Panc1 (cell line): ENCODE measurements around the gene COL27A1.

Experiments
- POLR2AphosphoS5 ChIP-seq: IDR thresholded peaks from 2 replicates; pipeline ENCODE4 v1.6.1; 2012; ENCODE audit warnings: mild to moderate bottlenecking, low read depth, low read length, moderate library complexity
- SIN3A ChIP-seq: IDR thresholded peaks from 2 replicates; pipeline ENCODE4 v1.6.1; 2012; ENCODE audit warnings: low read depth, mild to moderate bottlenecking, low read length, moderate library complexity, borderline replicate concordance; ENCODE audit not compliant: insufficient read depth
- TF ChIP-seq, protein P1 (sequence below): fragments of 450-650 bp; IDR thresholded peaks from 2 replicates; pipeline ENCODE4 v1.5.1; 2017; ENCODE audit warnings: mild to moderate bottlenecking

DNA sequence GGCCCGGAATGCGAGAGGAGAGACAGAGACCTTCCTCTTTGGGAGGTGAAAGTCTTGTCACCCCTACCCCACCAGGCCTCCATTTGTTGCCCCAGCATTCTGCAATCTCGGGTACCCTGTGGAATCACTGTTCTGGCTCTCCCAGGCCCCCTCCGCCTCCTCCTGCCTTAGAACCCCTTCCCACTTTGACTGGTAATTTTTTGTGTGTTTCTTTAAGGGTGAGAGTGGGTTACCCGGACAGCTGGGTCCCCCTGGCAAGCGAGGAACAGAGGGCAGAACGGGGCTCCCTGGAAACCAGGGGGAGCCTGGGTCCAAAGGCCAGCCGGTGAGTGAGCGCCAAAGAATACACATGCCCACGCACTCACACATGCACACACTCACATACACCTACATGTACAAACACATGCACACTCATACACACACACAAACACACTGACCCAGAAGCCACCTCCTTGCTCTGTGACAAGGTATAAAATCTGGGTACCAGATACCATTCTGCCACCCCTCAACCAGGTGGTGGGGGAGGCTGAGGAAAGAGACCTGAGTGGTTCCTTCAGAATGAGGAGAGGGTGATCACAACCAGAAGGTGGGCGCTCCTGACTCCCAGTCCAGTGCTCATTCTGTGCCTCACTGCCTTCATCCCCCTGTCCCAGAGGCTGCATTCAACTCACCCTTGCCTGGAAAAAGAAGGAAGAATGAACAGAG, 136.7 kb downstream of the COL27A1 start:
- TF ChIP-seq, protein P1, sequence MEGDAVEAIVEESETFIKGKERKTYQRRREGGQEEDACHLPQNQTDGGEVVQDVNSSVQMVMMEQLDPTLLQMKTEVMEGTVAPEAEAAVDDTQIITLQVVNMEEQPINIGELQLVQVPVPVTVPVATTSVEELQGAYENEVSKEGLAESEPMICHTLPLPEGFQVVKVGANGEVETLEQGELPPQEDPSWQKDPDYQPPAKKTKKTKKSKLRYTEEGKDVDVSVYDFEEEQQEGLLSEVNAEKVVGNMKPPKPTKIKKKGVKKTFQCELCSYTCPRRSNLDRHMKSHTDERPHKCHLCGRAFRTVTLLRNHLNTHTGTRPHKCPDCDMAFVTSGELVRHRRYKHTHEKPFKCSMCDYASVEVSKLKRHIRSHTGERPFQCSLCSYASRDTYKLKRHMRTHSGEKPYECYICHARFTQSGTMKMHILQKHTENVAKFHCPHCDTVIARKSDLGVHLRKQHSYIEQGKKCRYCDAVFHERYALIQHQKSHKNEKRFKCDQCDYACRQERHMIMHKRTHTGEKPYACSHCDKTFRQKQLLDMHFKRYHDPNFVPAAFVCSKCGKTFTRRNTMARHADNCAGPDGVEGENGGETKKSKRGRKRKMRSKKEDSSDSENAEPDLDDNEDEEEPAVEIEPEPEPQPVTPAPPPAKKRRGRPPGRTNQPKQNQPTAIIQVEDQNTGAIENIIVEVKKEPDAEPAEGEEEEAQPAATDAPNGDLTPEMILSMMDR: no peak
- no peak for TF ChIP-seq POLR2AphosphoS5
- TF ChIP-seq SIN3A: no peak
